PFSK-1 (cell line): ENCODE results near the gene SLC15A4.

Source experiments
- POLR2AphosphoS5 ChIP-seq: IDR thresholded peaks from 2 replicates; pipeline ENCODE4 v1.6.1; 2012; ENCODE audit warnings: low read depth, mild to moderate bottlenecking, control low read depth, low read length, moderate library complexity
- REST ChIP-seq, 2 experiments: IDR thresholded peaks; 2 replicates each; pipeline versions ENCODE4 v1.6.1 to v1.8.0; 2011 to 2012; ENCODE audit warnings: low read depth in 2 of 2, low read length in 2 of 2, control low read depth in 1 of 2, inconsistent platforms in 1 of 2, mild to moderate bottlenecking in 1 of 2, moderate library complexity in 1 of 2; ENCODE audit not compliant: insufficient read depth in 1 of 2
- TAF1 ChIP-seq: IDR thresholded peaks from 2 replicates; pipeline ENCODE4 v1.6.1; 2012; ENCODE audit warnings: low read length, control low read depth, borderline replicate concordance; ENCODE audit not compliant: insufficient read depth

- TF ChIP-seq POLR2AphosphoS5 (peak; percentile 96), REST (IDR thresholded peaks at IDR 0.05; ENCODE audit: insufficient read depth in 1 of 2, low read depth in 2 of 2, low read length in 2 of 2) (peak in 1 of 2 experiments; percentile 49; a peak in 1 of 4 replicates), TAF1 (peak; percentile 96)
Measured at GRCh38 chr12:128823916-128824839, at the start of gene SLC15A4.
